Smooth muscle cell (in vitro differentiated cells): ENCODE results near the gene GNG5. TPM values are rescaled to one million over a fixed set of nuclear protein-coding genes. Genes with fewer than 3 reads are reported as not detected.

Source experiments
- DNase-seq: peaks from one replicate; lab custom pipeline; 2025; ENCODE audit not compliant: unreplicated experiment; lab: John Stamatoyannopoulos, UW
- H2AFZ ChIP-seq: fragments of 200-600 bp; sonication (generic); 2 replicates; pipeline ENCODE4 v1.6.0; 2016; ENCODE audit warnings: antibody characterized with exemption, low read depth, mild to moderate bottlenecking
- H3F3A ChIP-seq: fragments of 200-600 bp; sonication (generic); 2 replicates; pipeline ENCODE4 v1.6.0; 2017; ENCODE audit warnings: antibody characterized with exemption, low read depth
- H3K27ac ChIP-seq: fragments of 200-600 bp; sonication (generic); 2 replicates; pipeline ENCODE4 v1.5.1; 2016; ENCODE audit warnings: low read depth, mild to moderate bottlenecking
- H3K27me3 ChIP-seq: fragments of 200-600 bp; sonication (generic); 2 replicates; pipeline ENCODE4 v1.6.1; 2016; ENCODE audit warnings: low read depth, mild to moderate bottlenecking
- H3K36me3 ChIP-seq: fragments of 200-600 bp; sonication (generic); 2 replicates; pipeline ENCODE4 v1.5.1; 2016; ENCODE audit warnings: low read depth
- H3K4me1 ChIP-seq: fragments of 200-600 bp; sonication (generic); 2 replicates; pipeline ENCODE4 v1.5.1; 2016; ENCODE audit warnings: low read depth
- H3K4me2 ChIP-seq: fragments of 200-600 bp; sonication (generic); 2 replicates; pipeline ENCODE4 v1.6.0; 2016; ENCODE audit warnings: mild to moderate bottlenecking
- H3K4me3 ChIP-seq: fragments of 200-600 bp; sonication (generic); 2 replicates; pipeline ENCODE4 v1.5.1; 2016; ENCODE audit warnings: mild to moderate bottlenecking
- H3K79me2 ChIP-seq: fragments of 200-600 bp; sonication (generic); 2 replicates; pipeline ENCODE4 v1.6.0; 2016; ENCODE audit warnings: low read depth, mild to moderate bottlenecking
- H3K9ac ChIP-seq: fragments of 200-600 bp; sonication (generic); 2 replicates; pipeline ENCODE4 v1.6.0; 2016; ENCODE audit warnings: low read depth
- H3K9me3 ChIP-seq: fragments of 200-600 bp; sonication (generic); replicated peaks from 2 replicates; pipeline ENCODE4 v1.5.1; 2016; ENCODE audit warnings: low read depth
- H4K20me1 ChIP-seq: fragments of 200-600 bp; sonication (generic); 2 replicates; pipeline ENCODE4 v1.6.0; 2016; ENCODE audit warnings: low read depth
- CTCF ChIP-seq: fragments of 200-600 bp; sonication (generic); IDR thresholded peaks from 2 replicates; pipeline ENCODE4 v1.5.1; 2017; ENCODE audit warnings: borderline replicate concordance, mild to moderate bottlenecking, antibody characterized with exemption; ENCODE audit not compliant: insufficient read depth, poor library complexity, severe bottlenecking
- WGBS: methylation state at CpG from one replicate; pipeline ENCODE4 v1.1.7; 2016; ENCODE audit warnings: low lambda C conversion rate; 5-methylcytosine and 5-hydroxymethylcytosine counted together
- polyA plus RNA-seq: library from polyadenylated mRNA; unstranded; fragments of >200 nt; fragmentation: Nextera tagmentation; extraction: Ambion mirVana; gene quantifications from 2 replicates; pipeline ENCODE4 v1.2.1, GENCODE V29; 2016
- total RNA-seq: library from RNA; depleted of rRNA; stranded (reverse); fragments of >200 nt; gene quantifications from 2 replicates; pipeline ENCODE4 v1.2.3, GENCODE V29; 2014

The GNG5 gene
- total and polyA plus RNA-seq, 2 experiments from 2014 or later, result 342 to 722 TPM

DNA sequence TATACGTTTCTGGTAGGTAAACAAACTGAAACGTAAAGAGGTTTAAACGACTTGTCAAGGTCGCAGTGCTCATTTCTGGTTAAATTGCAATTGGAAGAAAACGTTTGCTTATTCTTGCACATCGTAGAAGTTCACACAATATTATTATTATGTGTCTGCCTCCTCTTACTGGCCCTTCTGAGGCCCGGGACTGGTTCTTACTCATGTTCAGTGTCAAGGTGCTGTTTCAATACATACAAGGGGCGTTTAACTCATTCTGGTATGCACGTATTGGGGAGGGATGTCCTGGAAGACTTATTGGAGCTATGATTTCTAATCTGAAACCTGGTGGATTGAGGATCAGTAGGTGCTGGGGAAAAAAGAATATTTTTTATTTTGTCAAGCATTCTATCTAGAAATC, 26.4 kb downstream of the GNG5 start:
- Histone ChIP-seq H3K27ac (peak overlapping the region; percentile 87), H3K4me3 (peak overlapping the region; percentile 98), H3K36me3 (peaks cover 13% of the 10 kb centered on the region), H3K9me3 (no peaks in the 10 kb centered on the region), H3K79me2 (peaks cover 37% of the 10 kb centered on the region), H3K4me2 (peak overlapping the region; percentile 97), H4K20me1 (peaks cover 21% of the 10 kb centered on the region), H3K4me1 (peaks cover 12% of the 10 kb centered on the region), H3F3A (no peaks in the 10 kb centered on the region), H3K27me3 (peaks cover 34% of the 10 kb centered on the region), H2AFZ (peak overlapping the region; percentile 100), H3K9ac (peak overlapping the region; percentile 91)
- TF ChIP-seq CTCF, result no peak
- WGBS, result 13% methylated on average over 9 of the region's 9 CpGs
- no peak for DNase-seq

DNA sequence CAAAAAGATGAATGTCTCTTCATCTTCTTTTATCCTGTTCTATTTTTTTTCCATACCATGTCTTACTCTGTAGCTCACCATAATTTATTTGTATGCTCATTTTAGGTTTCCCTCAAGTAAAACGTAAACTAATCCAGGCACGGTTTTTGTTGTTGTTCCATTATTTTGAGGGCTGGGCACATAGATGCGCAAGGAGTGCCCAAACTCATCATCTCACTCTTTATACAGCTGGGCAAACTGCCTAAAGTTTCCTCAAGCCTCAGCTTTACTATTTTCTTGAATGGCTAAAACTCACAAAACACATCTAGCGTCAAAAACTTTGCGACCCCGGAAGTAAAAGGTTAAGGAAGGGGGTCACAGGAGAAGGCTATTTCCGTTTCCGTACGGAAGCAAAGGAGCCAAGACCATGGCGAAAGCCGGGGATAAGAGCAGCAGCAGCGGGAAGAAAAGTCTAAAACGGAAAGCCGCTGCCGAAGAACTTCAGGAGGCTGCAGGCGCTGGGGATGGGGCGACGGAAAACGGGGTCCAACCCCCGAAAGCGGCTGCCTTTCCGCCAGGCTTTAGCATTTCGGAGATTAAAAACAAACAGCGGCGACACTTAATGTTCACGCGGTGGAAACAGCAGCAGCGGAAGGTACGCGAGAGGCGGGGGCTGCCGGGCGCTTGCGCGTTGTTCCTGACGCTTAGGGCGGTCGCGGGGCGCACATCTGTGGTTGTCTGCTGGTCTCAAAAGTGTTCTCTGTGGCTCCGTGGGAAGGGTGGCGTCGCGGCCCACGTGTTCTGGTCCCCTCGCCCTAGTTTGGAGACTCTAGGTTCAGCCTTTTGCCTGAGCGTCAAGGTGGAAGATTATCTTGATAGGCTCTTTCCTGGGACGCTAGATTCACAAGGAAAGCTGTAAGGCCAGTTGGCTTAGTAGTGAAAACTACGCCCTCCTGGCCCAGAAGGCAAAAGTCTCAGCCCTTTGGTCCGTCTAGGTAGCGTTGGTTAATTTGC, 27.2 kb downstream of the GNG5 start, which contains the start of gene RPF1:
Gene RPF1, plus strand, starts transcription at position 391 of the 993 bp plus-strand sequence. Its CDS starts 16 bp downstream, at position 407.
- Histone ChIP-seq H3K27ac (peak within 1 kb of the TSS; percentile 87), H3K4me3 (peak within 1 kb of the TSS; percentile 98), H3K4me2 (peak within 1 kb of the TSS; percentile 97), H3K36me3 (peaks cover 12% of the 10 kb centered on the region), H3K9ac (peak within 1 kb of the TSS; percentile 91), H4K20me1 (peaks cover 21% of the 10 kb centered on the region), H3K4me1 (peaks cover 12% of the 10 kb centered on the region), H3K9me3 (no peaks in the 10 kb centered on the region), H3K79me2 (peaks cover 36% of the 10 kb centered on the region), H3F3A (no peaks in the 10 kb centered on the region), H3K27me3 (peaks cover 42% of the 10 kb centered on the region), H2AFZ (peak within 1 kb of the TSS; percentile 100)
- DNase-seq, result peak; percentile 12
- 6% methylated on average over 51 of the region's 51 CpGs for WGBS
- no peak for TF ChIP-seq CTCF

GRCh38 chr1:84476225-84476624, 30.2 kb downstream of the GNG5 start:
- TF ChIP-seq CTCF, result no peak
- Histone ChIP-seq H2AFZ (no peak overlapping the region), H3K4me1 (peaks cover 12% of the 10 kb centered on the region), H3K4me3 (no peak overlapping the region), H3K4me2 (no peak overlapping the region), H3K79me2 (peaks cover 18% of the 10 kb centered on the region), H3F3A (no peaks in the 10 kb centered on the region), H3K36me3 (no peaks in the 10 kb centered on the region), H3K9ac (no peak overlapping the region), H3K27ac (no peak overlapping the region), H4K20me1 (peaks cover 9% of the 10 kb centered on the region), H3K9me3 (no peaks in the 10 kb centered on the region), H3K27me3 (peaks cover 70% of the 10 kb centered on the region)
- 53% methylated on average over 1 of the region's 1 CpG for WGBS
- no peak for DNase-seq
